Sigmoid colon (tissue), 7 donors: ENCODE results near the gene NFATC1. TPM values are rescaled to one million over a fixed set of nuclear protein-coding genes. Genes with fewer than 3 reads are reported as not detected.

Experiments used
- DNase-seq: peaks from one replicate; pipeline ENCODE4 v3.0.0-alpha.2; 2019
- H3K27ac ChIP-seq, 4 donors: fragments of 200-600 bp; sonication (generic); one replicate each; pipeline ENCODE4 v1.5.1; 2016 to 2019; ENCODE audit warnings: mild to moderate bottlenecking in 1 of 4
- H3K27me3 ChIP-seq, 3 donors: fragments of 200-600 bp; sonication (generic); one replicate each; pipeline ENCODE4 v1.5.1; 2019; ENCODE audit warnings: mild to moderate bottlenecking in 1 of 3
- H3K36me3 ChIP-seq, 4 donors: fragments of 200-600 bp; sonication (generic); one replicate each; pipeline ENCODE4 v1.5.1; 2016 to 2019
- H3K4me1 ChIP-seq, 4 donors: fragments of 200-600 bp; sonication (generic); one replicate each; pipeline ENCODE4 v1.5.1; 2017 to 2019
- H3K4me3 ChIP-seq, 4 donors: fragments of 200-600 bp; sonication (generic); one replicate each; pipeline ENCODE4 v1.5.1; 2017 to 2019; ENCODE audit warnings: mild to moderate bottlenecking in 2 of 4, moderate library complexity in 1 of 4
- H3K9me3 ChIP-seq, 4 donors: fragments of 200-600 bp in 3 of 4; sonication (generic) in 3 of 4; one replicate each; pipeline versions ENCODE4 v1.5.1 to v1.6.1; 2013 to 2019
- CTCF ChIP-seq, 4 experiments: fragments of 450-650 bp in 3 of 4; fragments of 200-600 bp in 1 of 4; IDR thresholded peaks; one replicate each; pipeline ENCODE4 v1.5.1; 2016 to 2019; ENCODE audit warnings: antibody characterized with exemption in 4 of 4, mild to moderate bottlenecking in 3 of 4, moderate library complexity in 2 of 4
- EP300 ChIP-seq, 4 donors: sonication (generic); formaldehyde crosslinking; IDR thresholded peaks; one replicate each; pipeline ENCODE4 v1.6.1; 2017; ENCODE audit warnings: antibody characterized with exemption in 4 of 4
- POLR2A ChIP-seq, 2 donors: fragments of 450-650 bp; IDR thresholded peaks; one replicate each; pipeline ENCODE4 v1.6.1; 2016; ENCODE audit warnings: antibody characterized with exemption in 2 of 2, mild to moderate bottlenecking in 2 of 2, moderate library complexity in 2 of 2
- POLR2AphosphoS5 ChIP-seq, 4 donors: sonication (generic); formaldehyde crosslinking; IDR thresholded peaks; one replicate each; pipeline ENCODE4 v1.6.1; 2017; ENCODE audit warnings: antibody characterized with exemption in 4 of 4
- WGBS, 2 donors: extraction: QIAGEN DNeasy Blood & Tissue Kit; methylation state at CpG; one replicate each; pipeline ENCODE4 v1.1.7; 2013; 5-methylcytosine and 5-hydroxymethylcytosine counted together
- intact Hi-C: fragments of 100-400 bp; cut with DNase I; formaldehyde crosslinking; loops from one replicate; pipeline ENCODE4 v1.15.1; 2023
- polyA plus RNA-seq, 3 donors: library from polyadenylated mRNA; stranded (reverse); fragments of 200-250 nt; gene quantifications; one replicate each; pipeline ENCODE4 v1.2.3, GENCODE V29; 2013
- total RNA-seq, 4 donors: library from RNA; depleted of rRNA; stranded (reverse); fragments of >200 nt; gene quantifications; one replicate each; pipeline ENCODE4 v1.1.0, GENCODE V29; 2016
- donor health status: healthy with polysubstance abuse.
- donor health status: Bipolar disorder and iron deficiency.
- donor health status: healthy.

The NFATC1 gene
- total and polyA plus RNA-seq, 7 donors, result 1.6 to 13.8 (median 10.7) TPM

DNA sequence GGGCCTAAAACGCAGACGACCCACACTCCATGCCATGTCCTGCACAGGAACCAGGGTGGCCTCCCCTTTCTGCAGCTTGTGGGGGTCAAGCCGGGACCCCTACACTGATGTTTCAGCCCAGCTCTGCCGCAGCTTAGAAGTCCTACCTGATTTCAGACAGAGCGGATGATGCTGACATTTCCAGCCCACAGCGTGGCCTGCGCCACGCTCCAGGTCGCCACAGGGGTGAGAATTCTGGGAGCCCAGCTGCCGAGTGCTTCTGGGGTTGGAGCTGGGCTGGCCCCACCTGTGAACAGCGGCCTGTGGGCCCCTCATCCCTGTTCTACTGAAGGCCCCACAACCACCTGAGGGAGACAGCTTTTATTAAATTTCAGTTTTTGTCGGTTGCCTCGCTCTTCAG, 77.2 kb downstream of the NFATC1 start:
- Histone ChIP-seq H3K36me3 (peaks cover 6 to 28% (median 19%) of the 10 kb centered on the region in 4 donors), H3K4me1 (peaks cover 0 to 12% (median 0%) of the 10 kb centered on the region in 4 donors), H3K9me3 (no peaks in the 10 kb centered on the region), H3K27ac (no peak overlapping the region), H3K4me3 (no peak overlapping the region), H3K27me3 (no peaks in the 10 kb centered on the region)
- TF ChIP-seq CTCF (IDR thresholded peaks at IDR 0.05), result no peak
- 96 to 97% methylated on average over 13 of the region's 13 CpGs for WGBS, 2 donors
- intact Hi-C loops, result no loop called here
- DNase-seq, result no peak

- intact Hi-C loops, result no loop called here
- Histone ChIP-seq H3K27ac (no peak overlapping the region), H3K27me3 (no peaks in the 10 kb centered on the region), H3K4me3 (no peak overlapping the region), H3K36me3 (peaks cover 0 to 20% (median 4%) of the 10 kb centered on the region in 4 donors), H3K4me1 (peaks cover 0 to 2% (median 0%) of the 10 kb centered on the region in 4 donors), H3K9me3 (no peaks in the 10 kb centered on the region)
- TF ChIP-seq POLR2A (IDR thresholded peaks at IDR 0.05) (no peak), CTCF (IDR thresholded peaks at IDR 0.05) (no peak), POLR2AphosphoS5 (IDR thresholded peaks at IDR 0.05) (no peak), EP300 (IDR thresholded peaks at IDR 0.05) (no peak)
- 94 to 96% methylated on average over 54 of the region's 54 CpGs for WGBS, 2 donors
- DNase-seq, result peak; percentile 50
These were observed 80.5 kb downstream of the NFATC1 start for GRCh38 chr18:79476031-79476917.

DNA sequence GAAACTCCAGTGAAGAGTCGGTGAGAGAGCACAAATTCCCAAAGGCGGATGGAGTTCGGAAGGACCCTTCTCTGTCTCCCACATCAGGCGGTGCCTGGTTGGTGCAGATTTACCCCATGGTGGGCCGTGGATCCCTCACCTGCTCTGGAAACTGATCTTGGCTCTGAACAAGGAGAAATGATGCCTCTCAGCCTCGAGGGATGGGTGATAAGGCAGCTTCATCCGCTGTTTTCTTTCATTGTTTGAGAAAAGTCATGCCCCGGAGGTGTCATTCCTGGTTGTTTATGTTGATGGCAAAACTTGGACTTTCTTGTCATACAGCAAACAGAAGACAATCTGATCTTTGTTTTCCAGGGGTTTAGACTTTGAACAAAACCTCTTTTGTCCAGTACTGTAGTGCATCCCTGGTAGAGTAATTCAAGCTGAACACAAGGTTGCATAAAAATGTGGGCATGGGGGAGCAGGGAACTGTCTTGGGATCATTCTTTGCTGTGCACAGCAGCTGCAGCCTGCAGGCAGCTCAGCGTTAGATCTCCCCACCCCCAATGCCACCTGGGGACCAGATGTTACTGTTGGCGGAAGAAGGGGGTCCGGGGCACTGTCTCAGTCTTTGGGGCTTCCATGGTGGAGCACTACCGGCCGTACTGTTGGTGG, 81.3 kb downstream of the NFATC1 start:
- 79 to 90% methylated on average over 13 of the region's 13 CpGs for WGBS, 2 donors
- intact Hi-C loops, result no loop called here
- H3K27me3 ChIP-seq, result no peaks in the 10 kb centered on the region
- H3K4me1 ChIP-seq, result no peaks in the 10 kb centered on the region
- TF ChIP-seq EP300 (IDR thresholded peaks at IDR 0.05) (no peak), CTCF (IDR thresholded peaks at IDR 0.05) (no peak), POLR2A (IDR thresholded peaks at IDR 0.05) (no peak), POLR2AphosphoS5 (IDR thresholded peaks at IDR 0.05) (no peak)
- H3K27ac ChIP-seq, result no peak overlapping the region
- peak; percentile 39 for DNase-seq
- H3K9me3 ChIP-seq, result no peaks in the 10 kb centered on the region
- no peak overlapping the region for H3K4me3 ChIP-seq
- H3K36me3 ChIP-seq, result peaks cover 0 to 20% (median 4%) of the 10 kb centered on the region in 4 donors

DNA sequence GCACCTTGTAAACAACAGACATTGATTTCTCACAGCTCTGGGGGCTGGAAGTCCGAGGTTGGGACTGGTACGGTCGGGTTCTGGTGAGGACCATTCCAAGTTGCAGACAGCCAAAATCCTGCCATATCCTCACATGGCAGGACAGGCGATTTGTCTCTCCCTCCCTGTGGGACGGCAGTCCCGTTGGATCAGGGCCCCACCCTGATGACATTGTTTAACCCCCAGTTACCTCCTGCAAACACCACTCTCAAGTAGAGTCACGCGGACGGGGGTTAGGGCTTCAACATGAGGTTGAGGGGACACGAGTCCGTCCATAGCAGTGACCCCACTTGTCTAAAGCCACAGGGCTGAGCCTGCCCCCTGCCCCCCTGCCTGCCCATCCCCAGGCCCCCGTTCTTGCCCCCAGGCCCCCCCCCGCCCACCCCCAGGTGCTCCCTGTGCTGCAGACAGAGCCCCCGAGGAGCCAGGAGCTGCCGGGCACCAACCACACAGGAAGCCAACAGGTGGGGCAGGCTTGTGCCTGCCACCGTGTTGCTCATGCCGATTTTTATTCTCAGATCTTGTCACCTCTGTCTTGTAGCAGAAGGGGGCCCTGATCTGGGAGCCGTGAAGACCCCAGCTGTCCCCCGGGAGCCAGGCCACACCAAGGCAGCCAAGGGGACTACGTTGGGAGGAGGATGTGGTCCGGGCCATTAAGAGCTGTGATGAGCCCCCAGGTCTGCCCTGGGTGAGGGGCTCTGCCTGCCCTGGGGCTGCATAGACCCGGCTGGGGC, 82.2 kb downstream of the NFATC1 start:
- Histone ChIP-seq H3K27me3 (no peaks in the 10 kb centered on the region), H3K27ac (no peak overlapping the region), H3K9me3 (no peaks in the 10 kb centered on the region), H3K36me3 (peaks cover 0 to 19% (median 2%) of the 10 kb centered on the region in 4 donors), H3K4me3 (no peak overlapping the region), H3K4me1 (no peaks in the 10 kb centered on the region)
- DNase-seq, result peak; percentile 55
- TF ChIP-seq EP300 (IDR thresholded peaks at IDR 0.05) (no peak), CTCF (IDR thresholded peaks at IDR 0.05) (no peak)
- intact Hi-C loops, result no loop called here
- 82% methylated on average over 22 of the region's 22 CpGs for WGBS, 2 donors
